GM18507 (cell line): Measurements from ENCODE around the gene ETNK1.
"Not testable (repeated sequence)": the region's sequence is repeated elsewhere in the genome, so short reads cannot be mapped to it uniquely, and the experiment has no call there.

Experiments
- DNase-seq: peaks from one replicate; pipeline ENCODE4 v3.0.0; 2011; ENCODE audit warnings: low read depth; ENCODE audit not compliant: insufficient read length; ENCODE audit errors: extremely low spot score
- FAIRE-seq: peaks from 2 replicates; lab custom pipeline; 2011; peaks lifted over from hg19 to GRCh38; lab: Jason Lieb, UNC

ETNK1 gene

GRCh38 chr12:22683131-22683530 is 58.2 kb downstream of the ETNK1 start:
- FAIRE-seq, result no peak
- no peak for DNase-seq

- DNase-seq (no peak), FAIRE-seq (peak; percentile 77)
These were observed 59.5 kb downstream of the ETNK1 start for GRCh38 chr12:22684140-22685118.

DNA sequence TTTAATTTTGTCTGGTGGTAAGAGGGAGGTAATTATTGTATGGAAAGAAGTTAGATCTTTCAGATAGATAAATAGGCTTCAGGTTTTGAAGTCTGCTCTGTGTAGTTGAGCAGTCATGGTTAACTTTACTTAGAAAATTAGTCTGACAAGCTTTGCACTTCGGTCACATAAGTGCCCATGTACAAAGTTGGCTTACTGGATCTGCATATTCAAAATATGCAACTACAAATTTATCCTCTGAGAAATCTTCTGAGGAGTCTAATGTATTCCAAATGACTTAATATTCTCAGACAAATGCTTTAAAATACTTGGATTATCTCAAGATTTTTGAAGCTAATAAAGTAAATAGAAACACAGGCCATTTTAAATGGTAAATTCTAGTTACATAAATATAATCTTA is 61.2 kb downstream of the ETNK1 start:
- no peak for DNase-seq
- peak; percentile 18 for FAIRE-seq

- peak; percentile 46 for FAIRE-seq
- no peak for DNase-seq
These were observed 62.5 kb downstream of the ETNK1 start for GRCh38 chr12:22687361-22688076.

- DNase-seq, result no peak
These were observed 64.9 kb downstream of the ETNK1 start for GRCh38 chr12:22689876-22690275.

DNA sequence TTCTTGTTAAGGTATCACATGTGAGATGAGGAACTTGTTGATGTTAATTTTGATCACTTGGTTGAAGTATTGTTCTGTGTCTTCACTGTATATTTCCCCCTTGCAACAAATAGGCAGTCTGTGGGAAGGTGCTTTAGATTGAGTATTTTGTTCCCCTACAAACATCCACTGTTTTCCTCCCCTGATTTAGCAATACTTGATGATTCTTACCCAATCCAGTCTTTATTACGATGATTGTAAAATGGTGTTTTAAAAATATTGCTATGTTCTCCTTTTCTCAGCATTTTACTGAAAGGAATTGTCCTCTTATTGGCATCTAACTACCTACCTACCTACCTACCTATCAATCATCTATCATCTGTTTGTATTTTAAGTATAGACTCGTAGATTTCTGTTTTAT is 66.3 kb downstream of the ETNK1 start:
- DNase-seq (no peak), FAIRE-seq (peak; percentile 35)

More at GRCh38 chr12:22689876-22690275, 64.9 kb downstream of the ETNK1 start:
- FAIRE-seq, result no peak

GRCh38 chr12:22692467-22692866 is 67.5 kb downstream of the ETNK1 start:
- not testable (repeated sequence) for FAIRE-seq

DNA sequence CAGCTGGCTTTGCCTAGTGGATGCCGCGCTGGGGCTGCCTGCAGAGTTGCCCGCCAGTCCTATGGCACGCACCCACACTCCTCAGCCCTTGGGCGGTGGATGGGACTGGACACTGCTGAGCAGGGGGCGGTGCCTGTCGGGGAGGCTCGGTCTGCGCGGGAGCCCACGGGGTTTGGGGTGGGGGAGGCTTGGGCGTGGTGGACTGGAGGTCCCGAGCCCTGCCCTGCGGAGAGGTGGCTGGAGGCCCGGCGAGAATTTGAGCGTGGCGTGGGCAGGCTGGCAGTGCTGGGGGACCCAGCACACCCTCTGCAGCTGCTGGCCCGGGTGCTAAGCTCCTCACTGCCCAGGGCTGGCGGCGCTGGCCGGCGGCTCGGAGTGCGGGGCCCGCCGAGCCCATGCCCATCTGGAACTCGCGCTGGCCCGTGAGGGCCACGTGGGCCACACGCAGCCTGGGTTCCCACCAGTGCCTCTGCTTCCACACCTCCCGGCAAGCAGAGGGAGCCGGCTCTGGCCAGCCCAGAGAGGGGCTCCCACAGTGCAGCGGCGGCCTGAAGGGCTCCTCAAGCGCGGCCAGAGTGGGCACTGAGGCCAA is 68.1 kb downstream of the ETNK1 start:
- no peak for FAIRE-seq
- DNase-seq, result no peak

More at GRCh38 chr12:22692467-22692866, 67.5 kb downstream of the ETNK1 start:
- not testable (repeated sequence) for DNase-seq

DNA sequence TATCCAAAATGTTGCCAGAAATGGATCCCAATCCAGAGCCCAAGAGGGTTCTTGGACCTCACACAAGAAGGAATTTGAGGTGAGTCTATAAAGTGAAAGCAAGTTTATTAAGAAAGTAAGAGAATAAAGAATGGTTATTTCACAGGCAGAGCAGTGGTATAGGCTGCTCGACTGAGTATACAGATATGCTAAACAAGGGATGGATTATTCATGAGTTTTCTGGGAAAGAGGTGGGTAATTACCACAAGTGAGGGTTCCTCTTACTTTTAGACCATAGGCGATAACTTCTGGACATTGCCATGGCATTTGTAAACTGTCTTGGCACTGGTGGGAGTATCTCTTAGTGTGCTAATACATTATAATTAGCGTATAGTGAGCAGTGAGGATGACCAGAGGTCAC is 73.6 kb downstream of the ETNK1 start:
- FAIRE-seq, result no peak

DNA sequence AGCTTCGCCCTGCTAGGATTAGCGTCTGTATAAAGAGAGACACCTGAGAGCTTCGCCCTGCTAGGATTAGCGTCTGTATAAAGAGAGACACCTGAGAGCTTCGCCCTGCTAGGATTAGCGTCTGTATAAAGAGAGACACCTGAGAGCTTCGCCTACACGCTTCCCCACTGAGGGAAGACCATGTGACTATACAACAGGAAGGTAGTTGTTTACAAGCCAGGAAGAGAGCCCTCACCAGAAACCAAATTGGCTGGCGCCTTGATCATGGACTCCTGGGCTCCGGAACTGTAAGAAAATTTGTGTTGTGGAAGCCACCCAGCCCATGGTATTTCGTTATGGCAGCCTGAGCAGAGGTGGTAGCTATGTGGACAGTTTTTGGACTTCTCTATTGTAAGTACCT is 74.7 kb downstream of the ETNK1 start:
- not testable (repeated sequence) for FAIRE-seq

More for the DNA sequence above, 73.6 kb downstream of the ETNK1 start:
- DNase-seq, result no peak

DNA sequence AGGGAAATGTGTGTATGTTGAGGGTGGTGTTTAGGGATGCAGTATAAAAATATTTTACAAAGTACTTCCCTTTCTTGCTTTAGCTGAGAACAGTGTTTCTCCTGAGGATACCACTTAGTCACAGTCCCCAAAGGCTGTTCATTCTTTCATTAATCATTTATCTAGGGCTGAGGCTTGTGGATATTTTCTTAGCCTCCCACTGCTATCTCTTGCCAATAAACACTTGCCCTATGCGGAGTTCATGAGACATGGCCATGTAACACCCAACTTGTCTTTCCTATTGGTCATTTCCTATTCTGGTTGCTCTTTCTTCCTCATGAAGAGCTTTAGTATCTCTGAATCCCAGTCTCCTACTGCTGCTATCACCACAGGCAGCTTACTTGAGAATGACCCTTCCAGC is 75.1 kb downstream of the ETNK1 start:
- FAIRE-seq, result no peak
- no peak for DNase-seq

More for the DNA sequence above, 74.7 kb downstream of the ETNK1 start:
- not testable (repeated sequence) for DNase-seq

- not testable (repeated sequence) for DNase-seq, FAIRE-seq
These were observed 76.3 kb downstream of the ETNK1 start for GRCh38 chr12:22701216-22701809.

GRCh38 chr12:22702690-22703089 is 77.7 kb downstream of the ETNK1 start:
- no peak for DNase-seq

DNA sequence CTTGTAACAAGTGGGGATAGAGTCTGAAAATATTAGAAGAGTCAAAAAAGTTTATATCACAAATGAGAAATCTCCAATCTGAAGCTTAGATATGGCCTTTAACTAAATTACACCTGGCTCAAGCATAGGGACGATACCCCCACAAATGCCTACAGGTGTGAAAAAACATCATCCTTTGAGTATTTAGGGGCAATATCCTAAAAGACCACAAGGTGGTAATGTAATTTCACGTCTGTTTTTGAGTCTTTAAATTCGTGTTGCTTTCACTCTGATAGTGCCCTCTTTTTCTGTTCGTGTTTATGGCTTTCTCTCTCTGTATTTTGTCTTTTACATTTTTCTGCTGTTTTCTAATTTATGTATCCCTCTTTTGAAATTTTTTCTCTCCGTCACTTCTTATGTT is 84.3 kb downstream of the ETNK1 start:
- DNase-seq (peak; percentile 9), FAIRE-seq (no peak)

More at GRCh38 chr12:22702690-22703089, 77.7 kb downstream of the ETNK1 start:
- FAIRE-seq, result no peak

DNA sequence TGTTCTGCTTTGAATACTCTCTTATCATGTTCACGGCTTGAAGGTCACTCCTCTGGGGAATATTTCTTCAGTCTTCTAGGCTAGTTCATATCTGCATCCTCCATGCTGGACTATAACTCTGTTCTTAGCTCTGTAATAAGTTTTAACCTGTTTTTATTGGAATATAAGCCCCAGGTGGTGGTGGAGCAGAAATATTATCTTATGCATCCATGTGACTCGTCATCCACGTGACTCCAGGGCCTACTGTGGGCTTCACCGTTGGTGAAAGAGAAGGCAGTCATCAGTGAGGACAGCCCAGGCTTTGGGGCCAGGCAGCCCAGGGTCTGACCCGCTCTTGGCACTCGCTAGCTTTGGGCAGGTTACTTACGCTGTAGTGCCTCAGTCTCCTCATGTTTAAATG is 87.1 kb downstream of the ETNK1 start:
- DNase-seq, result no peak
- FAIRE-seq, result no peak

DNA sequence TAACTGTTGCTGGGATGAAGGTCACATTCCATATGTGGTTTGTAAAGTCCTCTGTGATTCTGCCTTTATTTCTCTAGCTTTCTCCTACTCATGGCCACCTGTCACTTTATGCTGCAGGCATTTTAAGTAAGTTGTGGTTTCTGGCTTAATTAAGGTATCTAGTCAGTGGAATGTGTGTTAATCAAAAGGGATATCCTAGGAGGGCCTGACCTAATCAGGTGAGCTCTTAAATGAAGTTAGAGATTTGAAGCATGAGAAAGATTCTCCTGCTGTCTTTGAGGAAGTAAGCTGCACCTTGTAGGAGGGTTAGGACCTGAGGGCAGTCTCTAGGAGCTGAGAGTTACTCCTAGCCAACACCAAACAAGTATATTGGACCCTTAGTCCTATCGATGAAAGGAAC is 90.3 kb downstream of the ETNK1 start:
- FAIRE-seq (no peak), DNase-seq (no peak)

- no peak for DNase-seq
- FAIRE-seq, result no peak
These were observed 94.8 kb downstream of the ETNK1 start for GRCh38 chr12:22719745-22720144.

GRCh38 chr12:22722081-22722480 is 97.1 kb downstream of the ETNK1 start:
- FAIRE-seq, result no peak
- DNase-seq, result no peak

DNA sequence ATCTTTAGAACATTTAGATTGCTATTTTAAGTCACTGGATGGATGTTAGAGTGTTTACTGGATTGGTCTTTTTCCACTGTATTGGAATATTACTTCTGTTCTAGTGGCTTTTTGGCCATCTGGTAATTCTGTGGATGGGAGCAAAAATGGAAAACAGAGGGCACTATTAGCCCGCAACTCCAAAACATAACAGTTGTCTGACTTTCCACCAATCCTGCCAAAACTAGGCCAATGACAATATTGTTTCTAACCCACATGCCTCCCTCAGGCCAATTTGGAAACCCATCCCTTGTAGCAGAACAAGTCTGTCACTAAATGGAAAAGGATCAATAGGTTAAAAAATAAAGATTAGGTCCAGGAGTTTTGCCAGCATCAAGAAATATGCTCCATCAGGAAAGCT is 97.8 kb downstream of the ETNK1 start:
- DNase-seq (no peak), FAIRE-seq (no peak)

- no peak for DNase-seq
- FAIRE-seq, result no peak
These were observed 104.0 kb downstream of the ETNK1 start for GRCh38 chr12:22728987-22729386.
